Calu3 (cell line): ENCODE results near the gene CHERP. TPM values are rescaled to one million over a fixed set of nuclear protein-coding genes. Genes with fewer than 3 reads are reported as not detected.
A peak's percentile ranks its signal among the peaks of the same experiment; 100 is the strongest.

ENCODE experiments used
- BruUV-seq: library from RNA; stranded (reverse); fragments of 400-500 nt; replicated peaks from 2 replicates; lab custom pipeline; 2021; lab: Mats Ljungman, UMichigan
- CTCF ChIA-PET: fragments of 300-600 bp; sonication (Branson Sonifier 250); formaldehyde crosslinking; loops from one replicate; lab custom pipeline; 2022; ENCODE audit warnings: antibody characterized with exemption; lab: Charles Lee
- DNase-seq: peaks from one replicate; pipeline ENCODE4 v3.0.0; 2022
- H3K27ac Mint-ChIP-seq: one replicate; pipeline ENCODE4 v1.8.0; 2022; ENCODE audit warnings: mixed read lengths; ENCODE audit not compliant: unreplicated experiment
- H3K27me3 Mint-ChIP-seq: one replicate; pipeline ENCODE4 v1.8.0; 2022; ENCODE audit warnings: mixed read lengths; ENCODE audit not compliant: unreplicated experiment
- H3K36me3 Mint-ChIP-seq: one replicate; pipeline ENCODE4 v1.8.0; 2022; ENCODE audit warnings: mild to moderate bottlenecking, moderate library complexity, mixed read lengths; ENCODE audit not compliant: insufficient read depth, unreplicated experiment
- H3K4me1 Mint-ChIP-seq: one replicate; pipeline ENCODE4 v1.8.0; 2022; ENCODE audit warnings: mild to moderate bottlenecking, low read depth, mixed read lengths; ENCODE audit not compliant: unreplicated experiment
- H3K4me3 Mint-ChIP-seq: one replicate; pipeline ENCODE4 v1.8.0; 2022; ENCODE audit warnings: mild to moderate bottlenecking, low read depth, moderate library complexity, mixed read lengths; ENCODE audit not compliant: unreplicated experiment
- H3K9me3 Mint-ChIP-seq: one replicate; pipeline ENCODE4 v1.8.0; 2022; ENCODE audit warnings: low read depth, mixed read lengths; ENCODE audit not compliant: unreplicated experiment
- CTCF ChIP-seq: fragments of 200-600 bp; IDR thresholded peaks from one replicate; pipeline ENCODE4 v1.8.0; 2022; ENCODE audit warnings: antibody characterized with exemption; ENCODE audit not compliant: unreplicated experiment
- intact Hi-C: fragments of 100-400 bp; cut with micrococcal nuclease; formaldehyde crosslinking; loops from one replicate; pipeline ENCODE4 v1.10.0; 2022; ENCODE audit not compliant: unreplicated experiment
- total RNA-seq: library from RNA; stranded (reverse); gene quantifications from 2 replicates; pipeline ENCODE4 v1.2.3, GENCODE V29; 2022

Gene CHERP
- total RNA-seq, 1 experiment from 2014 or later: 49.3 TPM

- BruUV-seq: no TSS peak
- TF ChIP-seq CTCF: no peak
- H3K4me3 Mint-ChIP-seq: no peak overlapping the region
- DNase-seq: no peak
- H3K4me1 Mint-ChIP-seq: no peaks in the 10 kb centered on the region
- no peaks in the 10 kb centered on the region for H3K27me3 Mint-ChIP-seq
- CTCF ChIA-PET: no interaction called here
- H3K9me3 Mint-ChIP-seq: no peaks in the 10 kb centered on the region
- H3K27ac Mint-ChIP-seq: no peak overlapping the region
- intact Hi-C loops: no loop called here
- peaks cover 60% of the 10 kb centered on the region for H3K36me3 Mint-ChIP-seq
These were observed 12.6 kb downstream of the CHERP start for GRCh38 chr19:16529466-16530144.

DNA sequence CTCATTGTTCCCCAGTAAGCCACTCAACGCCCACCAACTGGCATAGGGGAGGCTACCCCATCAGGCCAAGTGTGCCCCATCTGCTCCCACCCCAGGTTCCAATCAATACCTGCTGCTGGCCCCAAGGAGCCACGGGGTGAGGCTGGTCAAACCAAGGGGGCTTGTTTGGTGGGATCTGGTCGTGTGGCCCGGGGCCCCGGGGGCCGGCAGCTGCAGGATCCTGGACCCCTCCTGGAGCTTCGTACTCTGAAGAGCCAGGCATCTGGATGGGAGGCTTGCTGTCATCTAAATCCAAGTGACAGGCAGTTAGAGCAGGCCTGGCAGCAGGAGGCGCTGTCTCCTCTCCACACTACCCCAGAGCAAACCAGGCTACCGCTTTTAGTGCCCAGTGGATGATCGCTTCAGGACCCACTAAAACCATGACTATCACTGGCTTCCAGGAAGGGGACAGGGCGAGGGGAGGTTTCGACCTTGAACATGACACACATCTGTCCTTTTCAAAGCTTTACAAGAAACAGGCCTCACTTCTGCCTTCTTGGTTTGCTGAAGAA lies 14.2 kb downstream of the CHERP start:
- Mint-ChIP-seq H3K27me3 (no peaks in the 10 kb centered on the region), H3K27ac (no peak overlapping the region), H3K4me3 (no peak overlapping the region), H3K4me1 (no peaks in the 10 kb centered on the region), H3K9me3 (no peaks in the 10 kb centered on the region), H3K36me3 (peaks cover 54% of the 10 kb centered on the region)
- CTCF ChIA-PET: interaction anchor here (0.9 kb wide), 1 partner anchor 41 kb away, joined by 3 read pairs; no protein-coding TSS in a partner anchor
- intact Hi-C loops: no loop called here
- no peak for DNase-seq
- no TSS peak for BruUV-seq
- TF ChIP-seq CTCF: peak; percentile 30

DNA sequence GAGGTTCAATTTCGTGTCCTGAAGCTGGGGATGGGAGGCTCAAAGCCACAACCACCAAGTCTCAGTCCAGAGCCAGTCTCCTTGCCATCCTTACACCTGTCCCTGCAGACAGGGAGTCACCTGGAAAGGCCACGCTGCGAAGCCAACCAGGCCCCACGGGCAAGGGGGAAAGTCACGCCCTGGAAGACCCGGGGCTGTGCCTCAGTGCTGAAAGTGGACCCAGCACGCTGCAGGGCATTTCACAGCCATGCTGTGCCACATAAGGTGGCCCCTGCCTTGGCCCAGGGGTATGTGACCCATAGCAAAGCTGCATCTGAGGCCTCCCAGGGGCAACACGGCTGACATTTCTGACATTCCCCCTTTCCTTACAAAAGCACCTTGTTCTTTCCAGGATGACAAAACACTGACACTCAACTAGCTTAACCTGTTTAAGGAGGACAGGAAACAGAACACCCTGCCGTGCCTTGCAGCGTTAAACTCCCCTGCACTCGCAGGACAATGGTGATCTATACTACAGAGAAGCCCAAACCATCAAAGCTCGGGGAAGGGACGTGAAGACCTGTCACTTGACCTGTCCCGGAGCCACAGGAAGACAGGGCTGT lies 14.8 kb downstream of the CHERP start:
- Mint-ChIP-seq H3K4me1 (no peaks in the 10 kb centered on the region), H3K36me3 (peaks cover 54% of the 10 kb centered on the region), H3K9me3 (no peaks in the 10 kb centered on the region), H3K27me3 (no peaks in the 10 kb centered on the region), H3K4me3 (no peak overlapping the region), H3K27ac (no peak overlapping the region)
- no peak for TF ChIP-seq CTCF
- no TSS peak for BruUV-seq
- intact Hi-C loops: no loop called here
- DNase-seq: peak; percentile 5
- CTCF ChIA-PET: interaction anchor here (0.9 kb wide), 1 partner anchor 41 kb away, joined by 3 read pairs; no protein-coding TSS in a partner anchor

- BruUV-seq: no TSS peak
- CTCF ChIA-PET: interaction anchor here (0.6 kb wide), 1 partner anchor 9 kb away, joined by 4 read pairs; no protein-coding TSS in a partner anchor
- no peaks in the 10 kb centered on the region for H3K27me3 Mint-ChIP-seq
- H3K36me3 Mint-ChIP-seq: peaks cover 50% of the 10 kb centered on the region
- H3K27ac Mint-ChIP-seq: no peak overlapping the region
- no peak for TF ChIP-seq CTCF
- no peak overlapping the region for H3K4me3 Mint-ChIP-seq
- H3K9me3 Mint-ChIP-seq: no peaks in the 10 kb centered on the region
- H3K4me1 Mint-ChIP-seq: no peaks in the 10 kb centered on the region
- intact Hi-C loops: no loop called here
- no peak for DNase-seq
These were observed 16.3 kb downstream of the CHERP start for GRCh38 chr19:16525751-16526481.
